Measurements from ENCODE around the gene CLCN6.

The CLCN6 gene

GRCh38 chr1:11805422-11806306 lies at the start of gene CLCN6, which contains the start of gene MTHFR:
TSS of gene CLCN6 (plus strand) at chr1:11806191. CDS start at chr1:11806263, 72 bp downstream.
TSS of gene MTHFR (minus strand) at chr1:11805964. CDS start at chr1:11803116, 2,848 bp downstream.
- TF ChIP-seq GATA2 (IDR thresholded peaks at IDR 0.05; ENCODE audit: low read depth, low read length) (no peak), GATA3 (IDR thresholded peaks at IDR 0.05; ENCODE audit: low read depth, low read length) (no peak)

GRCh38 chr1:11757047-11757446 lies 48.9 kb upstream of the CLCN6 start:
- no peak for TF ChIP-seq GATA3 (IDR thresholded peaks at IDR 0.05; ENCODE audit: low read depth, low read length)
- TF ChIP-seq GATA2 (IDR thresholded peaks at IDR 0.05; ENCODE audit: low read depth, low read length) = no peak

GRCh38 chr1:11759791-11760190 lies 46.2 kb upstream of the CLCN6 start:
- TF ChIP-seq GATA2 (IDR thresholded peaks at IDR 0.05; ENCODE audit: low read depth, low read length) (no peak), GATA3 (IDR thresholded peaks at IDR 0.05; ENCODE audit: low read depth, low read length) (no peak)

- TF ChIP-seq GATA3 (IDR thresholded peaks at IDR 0.05; ENCODE audit: low read depth, low read length) = no peak
- no peak for TF ChIP-seq GATA2 (IDR thresholded peaks at IDR 0.05; ENCODE audit: low read depth, low read length)
Measured at GRCh38 chr1:11761285-11761684, 44.7 kb upstream of the CLCN6 start.

- no peak for TF ChIP-seq GATA3 (IDR thresholded peaks at IDR 0.05; ENCODE audit: low read depth, low read length)
Measured at GRCh38 chr1:11761988-11762406, 44.0 kb upstream of the CLCN6 start, which contains the start of gene C1orf167. TSS of gene C1orf167 (plus strand) at chr1:11762193. CDS start at chr1:11764401, 2,208 bp downstream.

- TF ChIP-seq GATA3 (IDR thresholded peaks at IDR 0.05; ENCODE audit: low read depth, low read length) = no peak
- no peak for TF ChIP-seq GATA2 (IDR thresholded peaks at IDR 0.05; ENCODE audit: low read depth, low read length)
Measured at GRCh38 chr1:11764115-11764514, 41.9 kb upstream of the CLCN6 start.

GRCh38 chr1:11764519-11764918 lies 41.5 kb upstream of the CLCN6 start:
- TF ChIP-seq GATA2 (IDR thresholded peaks at IDR 0.05; ENCODE audit: low read depth, low read length) (no peak), GATA3 (IDR thresholded peaks at IDR 0.05; ENCODE audit: low read depth, low read length) (no peak)

GRCh38 chr1:11765661-11766428 lies 40.1 kb upstream of the CLCN6 start:
- TF ChIP-seq GATA2 (IDR thresholded peaks at IDR 0.05; ENCODE audit: low read depth, low read length) = no peak
- no peak for TF ChIP-seq GATA3 (IDR thresholded peaks at IDR 0.05; ENCODE audit: low read depth, low read length)

- no peak for TF ChIP-seq GATA2 (IDR thresholded peaks at IDR 0.05; ENCODE audit: low read depth, low read length)
- TF ChIP-seq GATA3 (IDR thresholded peaks at IDR 0.05; ENCODE audit: low read depth, low read length) = no peak
Measured at GRCh38 chr1:11766429-11766776, 39.6 kb upstream of the CLCN6 start.

- TF ChIP-seq GATA3 (IDR thresholded peaks at IDR 0.05; ENCODE audit: low read depth, low read length) (no peak), GATA2 (IDR thresholded peaks at IDR 0.05; ENCODE audit: low read depth, low read length) (no peak)
Measured at GRCh38 chr1:11767922-11768704, 37.9 kb upstream of the CLCN6 start.

- no peak for TF ChIP-seq GATA3 (IDR thresholded peaks at IDR 0.05; ENCODE audit: low read depth, low read length)
- no peak for TF ChIP-seq GATA2 (IDR thresholded peaks at IDR 0.05; ENCODE audit: low read depth, low read length)
Measured at GRCh38 chr1:11768821-11769220, 37.2 kb upstream of the CLCN6 start.

- TF ChIP-seq GATA3 (IDR thresholded peaks at IDR 0.05; ENCODE audit: low read depth, low read length) = no peak
- TF ChIP-seq GATA2 (IDR thresholded peaks at IDR 0.05; ENCODE audit: low read depth, low read length) = no peak
Measured at GRCh38 chr1:11769274-11769673, 36.7 kb upstream of the CLCN6 start.

- TF ChIP-seq GATA2 (IDR thresholded peaks at IDR 0.05; ENCODE audit: low read depth, low read length) (no peak), GATA3 (IDR thresholded peaks at IDR 0.05; ENCODE audit: low read depth, low read length) (no peak)
Measured at GRCh38 chr1:11770011-11770410, 36.0 kb upstream of the CLCN6 start.

Data from SH-SY5Y (cell line).